PC-3 (cell line): ENCODE data around the gene CAMK2B. TPM values are rescaled to one million over a fixed set of nuclear protein-coding genes. Genes with fewer than 3 reads are reported as not detected.
A peak's percentile ranks its signal among the peaks of the same experiment; 100 is the strongest.

Experiments
- ATAC-seq: fragments of 200-7000 bp; cut with Tn5 transposase; 2 replicates; pipeline ENCODE4 v1.9.1; 2020; ENCODE audit warnings: mild to moderate bottlenecking, moderate library complexity
- BruUV-seq: library from RNA; stranded (reverse); fragments of 400-500 nt; replicated peaks from 2 replicates; lab custom pipeline; 2021; lab: Mats Ljungman, UMichigan
- CTCF ChIA-PET: fragments of 300-600 bp; sonication (Branson Sonifier 250); formaldehyde crosslinking; loops from one replicate; lab custom pipeline; 2022; ENCODE audit warnings: antibody characterized with exemption; lab: Charles Lee
- POLR2A ChIA-PET: fragments of 300-600 bp; sonication (Branson Sonifier 250); formaldehyde crosslinking; loops from one replicate; lab custom pipeline; 2022; ENCODE audit warnings: antibody characterized with exemption; ENCODE audit not compliant: unreplicated experiment; lab: Charles Lee
- DNase-seq: peaks from one replicate; pipeline ENCODE4 v3.0.0-alpha.2; 2015
- H2AFZ ChIP-seq: fragments of 300-600 bp; sonication (generic); 2 replicates; pipeline ENCODE4 v1.6.0; 2016; ENCODE audit warnings: antibody characterized with exemption, low read length
- H3F3A ChIP-seq: fragments of 300-600 bp; sonication (generic); one replicate; pipeline ENCODE4 v1.6.0; 2017; ENCODE audit warnings: antibody characterized with exemption, low read length, control low read depth, mild to moderate bottlenecking; ENCODE audit not compliant: unreplicated experiment
- H3K27ac ChIP-seq: fragments of 300-600 bp; sonication (generic); 2 replicates; pipeline ENCODE4 v1.5.1; 2016; ENCODE audit warnings: mild to moderate bottlenecking, low read length
- H3K27me3 ChIP-seq: fragments of 300-600 bp; sonication (generic); 2 replicates; pipeline ENCODE4 v1.6.1; 2016; ENCODE audit warnings: low read length, mixed read lengths
- H3K36me3 ChIP-seq: fragments of 300-600 bp; sonication (generic); 2 replicates; pipeline ENCODE4 v1.6.1; 2016; ENCODE audit warnings: low read depth, mixed run types, low read length, mixed read lengths
- H3K4me1 ChIP-seq: fragments of 300-600 bp; sonication (generic); 2 replicates; pipeline ENCODE4 v1.5.1; 2016; ENCODE audit warnings: low read length; ENCODE audit not compliant: insufficient read depth
- H3K4me2 ChIP-seq: fragments of 300-600 bp; sonication (generic); 2 replicates; pipeline ENCODE4 v1.6.0; 2016; ENCODE audit warnings: low read length
- H3K4me3 ChIP-seq: fragments of 300-600 bp; sonication (generic); 2 replicates; pipeline ENCODE4 v1.5.1; 2016; ENCODE audit warnings: mild to moderate bottlenecking, low read length, mixed read lengths
- H3K79me2 ChIP-seq: fragments of 300-600 bp; sonication (generic); 2 replicates; pipeline ENCODE4 v1.6.1; 2017; ENCODE audit warnings: low read length, mixed read lengths
- H3K9ac ChIP-seq: fragments of 300-600 bp; sonication (generic); 2 replicates; pipeline ENCODE4 v1.6.0; 2016; ENCODE audit warnings: mild to moderate bottlenecking, low read length
- H3K9me2 ChIP-seq: fragments of 300-600 bp; sonication (generic); replicated peaks from 2 replicates; pipeline ENCODE4 v1.6.1; 2016; ENCODE audit warnings: mixed run types, low read length, mixed read lengths
- H3K9me3 ChIP-seq: fragments of 300-600 bp; sonication (generic); 2 replicates; pipeline ENCODE4 v1.6.1; 2016; ENCODE audit warnings: low read length, mixed read lengths
- H4K20me1 ChIP-seq: fragments of 300-600 bp; sonication (generic); 2 replicates; pipeline ENCODE4 v1.6.1; 2016; ENCODE audit warnings: low read length, mixed read lengths
- EZH2 ChIP-seq: fragments of 300-600 bp; sonication (generic); IDR thresholded peaks from one replicate; pipeline ENCODE4 v1.6.1; 2017; ENCODE audit warnings: antibody characterized with exemption, mild to moderate bottlenecking, low read length; ENCODE audit not compliant: unreplicated experiment
- EZH2phosphoT487 ChIP-seq: fragments of 300-600 bp; sonication (generic); IDR thresholded peaks from 2 replicates; pipeline ENCODE4 v1.6.1; 2018; ENCODE audit warnings: mild to moderate bottlenecking, antibody characterized with exemption, low read length, borderline replicate concordance
- intact Hi-C: fragments of 100-400 bp; cut with micrococcal nuclease; formaldehyde crosslinking; loops from 2 replicates; pipeline ENCODE4 v1.9.0; 2023
- total RNA-seq: library from RNA; depleted of rRNA; stranded (reverse); fragments of >200 nt; gene quantifications from 2 replicates; pipeline ENCODE4 v1.2.3, GENCODE V29; 2014
- TF ChIP-seq, protein P1 (sequence below): fragments of 300-600 bp; sonication (generic); conservative IDR thresholded peaks from 2 replicates; pipeline ENCODE4 v1.5.1; 2017; ENCODE audit warnings: antibody characterized with exemption, low read depth, mild to moderate bottlenecking, low read length

Gene CAMK2B
- total RNA-seq, 1 experiment from 2014 or later: 1.2 TPM

DNA sequence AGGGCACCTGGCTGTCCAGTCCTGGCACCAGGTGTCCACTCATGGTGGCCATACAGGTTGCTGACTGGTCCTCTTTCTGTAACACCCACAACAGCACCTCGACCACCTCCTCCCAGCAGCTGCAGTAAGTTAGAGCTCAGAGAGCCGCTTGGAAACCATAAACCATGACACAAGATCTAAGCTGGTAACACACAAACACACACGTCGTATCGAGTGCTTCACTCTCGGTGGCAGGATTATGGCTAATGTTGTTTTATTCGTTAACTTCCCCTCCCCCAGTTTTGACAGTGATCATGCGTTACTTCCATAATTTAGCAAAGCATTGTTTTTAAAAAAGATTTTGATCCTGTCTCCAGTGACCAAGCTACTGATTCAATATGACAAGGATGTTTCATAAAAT is 59.7 kb downstream of the CAMK2B start:
- BruUV-seq: no TSS peak
- ATAC-seq (no peak), DNase-seq (no peak)
- no peak overlapping the region for H3K9ac ChIP-seq
- no peaks in the 10 kb centered on the region for H3F3A ChIP-seq
- CTCF ChIA-PET: no interaction called here
- no peaks in the 10 kb centered on the region for H3K27me3 ChIP-seq
- H4K20me1 ChIP-seq: no peaks in the 10 kb centered on the region
- H2AFZ ChIP-seq: no peak overlapping the region
- intact Hi-C loops: no loop called here
- TF ChIP-seq EZH2phosphoT487: no peak
- TF ChIP-seq, protein P1, sequence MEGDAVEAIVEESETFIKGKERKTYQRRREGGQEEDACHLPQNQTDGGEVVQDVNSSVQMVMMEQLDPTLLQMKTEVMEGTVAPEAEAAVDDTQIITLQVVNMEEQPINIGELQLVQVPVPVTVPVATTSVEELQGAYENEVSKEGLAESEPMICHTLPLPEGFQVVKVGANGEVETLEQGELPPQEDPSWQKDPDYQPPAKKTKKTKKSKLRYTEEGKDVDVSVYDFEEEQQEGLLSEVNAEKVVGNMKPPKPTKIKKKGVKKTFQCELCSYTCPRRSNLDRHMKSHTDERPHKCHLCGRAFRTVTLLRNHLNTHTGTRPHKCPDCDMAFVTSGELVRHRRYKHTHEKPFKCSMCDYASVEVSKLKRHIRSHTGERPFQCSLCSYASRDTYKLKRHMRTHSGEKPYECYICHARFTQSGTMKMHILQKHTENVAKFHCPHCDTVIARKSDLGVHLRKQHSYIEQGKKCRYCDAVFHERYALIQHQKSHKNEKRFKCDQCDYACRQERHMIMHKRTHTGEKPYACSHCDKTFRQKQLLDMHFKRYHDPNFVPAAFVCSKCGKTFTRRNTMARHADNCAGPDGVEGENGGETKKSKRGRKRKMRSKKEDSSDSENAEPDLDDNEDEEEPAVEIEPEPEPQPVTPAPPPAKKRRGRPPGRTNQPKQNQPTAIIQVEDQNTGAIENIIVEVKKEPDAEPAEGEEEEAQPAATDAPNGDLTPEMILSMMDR: no peak
- no peak for TF ChIP-seq EZH2
- H3K79me2 ChIP-seq: no peaks in the 10 kb centered on the region
- H3K4me3 ChIP-seq: no peak overlapping the region
- no peaks in the 10 kb centered on the region for H3K9me2 ChIP-seq
- peaks cover 19% of the 10 kb centered on the region for H3K4me1 ChIP-seq
- H3K27ac ChIP-seq: no peak overlapping the region
- no peak overlapping the region for H3K4me2 ChIP-seq
- H3K36me3 ChIP-seq: no peaks in the 10 kb centered on the region
- H3K9me3 ChIP-seq: no peaks in the 10 kb centered on the region
- POLR2A ChIA-PET: interaction anchor here (0.6 kb wide), 1 partner anchor 262 kb away, joined by 4 read pairs; no protein-coding TSS in a partner anchor

DNA sequence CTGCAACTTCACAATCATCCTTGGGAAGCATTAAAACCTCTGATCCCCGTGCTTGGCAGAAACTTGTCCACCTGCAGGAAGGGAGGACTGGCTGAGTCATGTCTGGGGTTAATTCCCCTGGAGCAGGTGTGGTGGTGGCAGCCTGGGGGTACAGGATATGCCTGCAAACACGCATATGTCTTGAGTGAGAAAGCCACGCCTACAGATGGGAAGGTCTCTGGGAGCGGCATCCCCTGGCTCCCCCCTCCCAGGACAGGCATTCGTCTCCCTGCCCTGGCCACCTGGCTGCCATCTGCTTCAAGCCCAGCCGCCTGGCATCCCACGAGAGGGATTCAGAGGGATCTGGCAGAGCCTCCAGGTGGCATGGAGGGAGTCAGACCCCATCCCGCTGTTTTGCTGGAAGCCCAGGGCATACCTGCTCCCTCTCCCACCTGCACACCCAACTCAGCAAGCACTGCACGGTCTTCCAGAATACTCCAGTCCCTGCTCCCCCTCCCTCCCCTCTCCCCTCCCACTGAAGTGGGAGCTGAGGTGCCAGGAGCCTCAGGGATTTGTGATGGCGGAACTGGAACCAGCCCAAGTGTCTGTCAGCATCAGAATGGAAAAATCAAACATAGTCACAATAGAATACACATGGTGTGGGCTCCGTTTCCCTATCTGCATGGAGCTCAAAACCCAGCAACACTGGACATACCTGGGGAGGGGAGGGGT is 61.0 kb downstream of the CAMK2B start:
- Histone ChIP-seq H4K20me1 (no peaks in the 10 kb centered on the region), H3K79me2 (no peaks in the 10 kb centered on the region), H3K9me2 (no peaks in the 10 kb centered on the region), H3K9ac (no peak overlapping the region; the same call in 1 of the 2 replicates), H3K4me2 (peak overlapping the region; percentile 66), H3K4me3 (no peak overlapping the region), H3F3A (no peaks in the 10 kb centered on the region), H3K4me1 (peaks cover 25% of the 10 kb centered on the region), H3K36me3 (no peaks in the 10 kb centered on the region), H3K9me3 (no peaks in the 10 kb centered on the region), H2AFZ (0 out of 2 replicates have a peak overlapping the region, but pooled peaks have one; percentile 14), H3K27ac (peak overlapping the region; percentile 62), H3K27me3 (no peaks in the 10 kb centered on the region)
- TF ChIP-seq EZH2 (no peak), EZH2phosphoT487 (no peak)
- TF ChIP-seq, protein P1: no peak
- ATAC-seq (peak; percentile 75), DNase-seq (peak; percentile 91)
- BruUV-seq: TSS peak; percentile 28
- ChIA-PET CTCF (no interaction called here), POLR2A (interaction anchor here (0.6 kb wide), 1 partner anchor 16 kb away, joined by 4 read pairs; no protein-coding TSS in a partner anchor)
- intact Hi-C loops: no loop called here
